H1 (cell line): ENCODE results near the gene GBX1. TPM values are rescaled to one million over a fixed set of nuclear protein-coding genes. Genes with fewer than 3 reads are reported as not detected.

ENCODE experiments used
- GABPA ChIP-seq: IDR thresholded peaks from 2 replicates; pipeline ENCODE4 v1.6.1; 2011; ENCODE audit warnings: mild to moderate bottlenecking, low read length, moderate library complexity, borderline replicate concordance; ENCODE audit not compliant: insufficient read depth
- SP2 ChIP-seq: IDR thresholded peaks from 2 replicates; pipeline ENCODE4 v1.6.1; 2012; ENCODE audit warnings: mild to moderate bottlenecking, low read length, inconsistent platforms
- polyA plus RNA-seq, 7 experiments: library from polyadenylated mRNA; depleted of rRNA in 3 of 7; stranded (reverse) in 5 of 7; unstranded in 2 of 7; fragments of >200 nt in 5 of 7; fragments of 200-250 nt in 2 of 7; gene quantifications; 1 replicate in 5 of 7; 2 replicates in 1 of 7; 4 replicates in 1 of 7; pipeline versions ENCODE4 v1.2.1 to v1.2.3, GENCODE V29; 2011 to 2013; ENCODE audit warnings: missing spikeins in 2 of 7, mixed read lengths in 2 of 7
- total RNA-seq: library from RNA; stranded (reverse); fragmentation: NEBNext Ultra II Directional; extraction: Animal tissue kit (Norgen Biotek cat#: 25700); gene quantifications from 2 replicates; pipeline ENCODE4 v1.2.1, GENCODE V29; 2021

GBX1 gene
- total and polyA plus RNA-seq, 2 of the 8 experiments (the other 6 are each of a cell fraction or from before 2014, with no cell fraction given) = not detected

- no peak for TF ChIP-seq SP2
- TF ChIP-seq GABPA = no peak
Measured at GRCh38 chr7:151117565-151117964, 49.9 kb downstream of the GBX1 start (continued).
